ENCODE results near the gene MEG3. TPM values are rescaled to one million over a fixed set of nuclear protein-coding genes. Genes with fewer than 3 reads are reported as not detected.

Gene MEG3
- total RNA-seq, 4 donors from 2014 or later, result 6.0 to 23.7 (median 9.4) TPM

- no peak for DNase-seq
- Histone ChIP-seq H3K4me3 (replicated peaks in 1 of 3) (no peak overlapping the region), H3K9me3 (no peaks in the 10 kb centered on the region), H3K36me3 (no peaks in the 10 kb centered on the region), H3K4me1 (no peaks in the 10 kb centered on the region), H3K27ac (no peak overlapping the region), H3K27me3 (no peaks in the 10 kb centered on the region)
- WGBS, 2 donors, result 89 to 93% methylated on average over 8 of the region's 8 CpGs
- intact Hi-C loops (cut with DNase I), result no loop called here
- TF ChIP-seq POLR2A (IDR thresholded peaks at IDR 0.05) (no peak), CTCF (IDR thresholded peaks at IDR 0.05) (no peak)
Observed at GRCh38 chr14:100803226-100803625, 22.7 kb upstream of the MEG3 start.

DNA sequence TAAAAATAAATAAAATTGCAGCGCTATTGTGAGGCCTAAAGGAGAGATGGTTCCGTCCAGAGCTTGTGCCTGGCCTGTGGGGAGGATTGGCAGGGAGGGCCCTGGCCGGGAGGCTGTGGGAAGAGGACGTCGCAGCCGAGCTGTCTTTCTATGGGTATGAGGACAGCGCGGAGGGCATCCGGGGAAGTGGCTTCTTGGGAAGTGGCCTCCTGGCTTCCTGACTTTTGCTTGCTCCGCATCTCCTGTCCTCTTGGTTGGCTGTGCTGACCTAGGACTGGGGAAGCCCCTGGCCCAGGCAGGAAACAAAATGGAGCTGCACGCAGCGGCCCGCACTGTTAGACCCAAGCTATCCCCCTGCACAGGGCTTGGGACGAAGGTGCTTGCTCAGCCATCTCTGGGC lies 22.2 kb upstream of the MEG3 start:
- Histone ChIP-seq H3K4me3 (replicated peaks in 1 of 3) (no peak overlapping the region), H3K36me3 (no peaks in the 10 kb centered on the region), H3K27ac (no peak overlapping the region), H3K4me1 (no peaks in the 10 kb centered on the region), H3K9me3 (no peaks in the 10 kb centered on the region), H3K27me3 (no peaks in the 10 kb centered on the region)
- WGBS, 2 donors, result 83 to 92% methylated on average over 14 of the region's 14 CpGs
- intact Hi-C loops (cut with DNase I), result no loop called here
- TF ChIP-seq CTCF (IDR thresholded peaks at IDR 0.05), result no peak
- no peak for TF ChIP-seq POLR2A (IDR thresholded peaks at IDR 0.05)
- no peak for DNase-seq

- Histone ChIP-seq H3K27ac (no peak overlapping the region), H3K4me3 (replicated peaks in 1 of 3) (no peak overlapping the region), H3K9me3 (no peaks in the 10 kb centered on the region), H3K27me3 (no peaks in the 10 kb centered on the region), H3K36me3 (no peaks in the 10 kb centered on the region), H3K4me1 (no peaks in the 10 kb centered on the region)
- TF ChIP-seq POLR2A (IDR thresholded peaks at IDR 0.05) (no peak), CTCF (IDR thresholded peaks at IDR 0.05) (no peak)
- 90 to 91% methylated on average over 9 to 12 of the region's 13 CpGs for whole genome bisulfite sequencing, 2 donors
- DNase-seq, result no peak
- intact Hi-C loops (cut with DNase I), result no loop called here
Observed at GRCh38 chr14:100804138-100804537, 21.8 kb upstream of the MEG3 start.

DNA sequence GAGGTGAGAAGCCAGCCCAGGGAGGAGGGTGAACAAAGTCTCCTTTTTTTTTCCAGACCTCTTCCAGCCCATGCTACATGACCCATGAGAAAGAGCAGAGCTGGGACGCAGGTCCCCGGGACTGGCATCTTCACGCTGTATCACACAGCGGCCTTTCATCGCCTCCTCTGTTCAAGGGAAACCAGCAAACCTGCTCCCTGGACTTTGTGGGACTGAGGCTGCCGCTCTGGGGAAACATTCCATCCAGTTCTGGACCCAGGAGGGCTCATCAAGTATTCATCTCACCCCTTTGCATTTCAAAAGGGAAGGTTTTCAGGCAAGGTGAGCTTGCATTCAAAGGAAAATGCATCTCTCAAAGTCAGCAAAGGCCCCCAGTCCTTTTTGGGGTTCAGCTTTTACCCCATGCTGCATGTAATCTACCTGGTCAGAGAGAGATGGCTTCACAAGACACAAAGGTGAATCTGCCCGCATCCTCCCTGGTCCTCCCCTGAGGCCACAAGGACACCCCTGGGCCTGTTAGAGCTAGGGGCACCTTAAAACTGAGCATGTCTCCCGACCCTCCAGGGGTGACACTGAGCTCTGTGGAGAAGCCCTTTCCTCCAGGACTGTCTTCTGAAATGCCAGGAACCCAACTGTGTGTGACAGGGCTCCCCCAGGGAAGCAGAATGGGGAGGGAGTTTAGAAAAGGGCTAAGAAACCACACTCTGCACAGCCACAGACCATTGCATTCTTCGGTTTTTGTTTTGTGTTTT lies 21.2 kb upstream of the MEG3 start:
- Histone ChIP-seq H3K4me3 (replicated peaks in 1 of 3) (no peak overlapping the region), H3K27me3 (no peaks in the 10 kb centered on the region), H3K4me1 (no peaks in the 10 kb centered on the region), H3K27ac (no peak overlapping the region), H3K36me3 (no peaks in the 10 kb centered on the region), H3K9me3 (no peaks in the 10 kb centered on the region)
- intact Hi-C loops (cut with DNase I), result no loop called here
- DNase-seq, result no peak
- 68 to 80% methylated on average over 9 of the region's 9 CpGs for WGBS, 2 donors
- TF ChIP-seq CTCF (IDR thresholded peaks at IDR 0.05) (no peak), POLR2A (IDR thresholded peaks at IDR 0.05) (no peak)

- 85 to 89% methylated on average over 7 to 8 of the region's 9 CpGs for WGBS, 2 donors
- H3K4me3 ChIP-seq (replicated peaks in 1 of 3), result no peak overlapping the region
- intact Hi-C loops (cut with DNase I), result no loop called here
- DNase-seq, result no peak
- H3K27me3 ChIP-seq, result no peaks in the 10 kb centered on the region
- H3K9me3 ChIP-seq, result no peaks in the 10 kb centered on the region
- TF ChIP-seq POLR2A (IDR thresholded peaks at IDR 0.05), result no peak
- no peak for TF ChIP-seq CTCF (IDR thresholded peaks at IDR 0.05)
- no peaks in the 10 kb centered on the region for H3K36me3 ChIP-seq
- H3K27ac ChIP-seq, result no peak overlapping the region
- H3K4me1 ChIP-seq, result no peaks in the 10 kb centered on the region
Observed at GRCh38 chr14:100806386-100806785, 19.5 kb upstream of the MEG3 start.

Measured in thyroid gland (tissue), 4 donors.